ENCODE measurements around the gene ARID5B.

The ARID5B gene

GRCh38 chr10:61987537-61987936 is 86.0 kb downstream of the ARID5B start:
- DNase-seq, result no peak

- no peak for DNase-seq
These were observed 86.5 kb downstream of the ARID5B start for GRCh38 chr10:61987951-61988379.

DNA sequence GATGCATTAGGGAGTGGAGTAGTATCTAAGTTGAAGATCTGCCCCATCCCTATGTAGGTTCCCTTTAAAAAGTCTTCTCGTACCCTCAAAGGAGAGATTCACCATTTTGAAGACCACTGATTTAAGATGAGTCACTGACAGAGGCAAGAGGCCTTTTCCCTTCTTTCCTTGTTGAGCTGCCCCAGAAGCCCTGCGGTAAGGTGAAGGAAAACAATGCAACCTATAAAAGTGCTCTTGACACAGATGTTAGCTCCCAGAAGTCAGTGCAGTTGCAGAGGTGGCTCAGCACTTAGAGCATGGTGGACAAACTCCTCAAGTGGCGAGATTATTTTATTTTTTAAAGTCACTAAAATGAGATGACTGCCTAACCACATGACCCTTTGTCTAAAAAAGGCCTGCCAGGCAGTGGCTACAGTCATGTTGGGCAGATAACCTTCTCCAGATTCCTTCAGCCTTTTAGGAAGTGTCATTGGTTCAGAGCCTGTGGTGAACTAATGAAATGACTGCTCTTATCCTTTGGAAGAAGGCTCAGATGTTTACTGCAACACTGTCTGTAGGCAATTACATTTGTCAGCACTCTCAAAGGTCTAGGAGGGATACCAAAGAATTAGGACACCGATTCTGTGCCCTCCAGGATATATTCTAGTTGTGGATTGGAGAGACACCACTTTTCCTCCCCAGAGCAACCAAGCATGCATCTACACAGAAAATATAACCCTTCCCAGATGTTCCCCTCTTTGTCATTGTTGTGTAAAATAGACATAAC is 88.7 kb downstream of the ARID5B start:
- DNase-seq, result no peak

DNA sequence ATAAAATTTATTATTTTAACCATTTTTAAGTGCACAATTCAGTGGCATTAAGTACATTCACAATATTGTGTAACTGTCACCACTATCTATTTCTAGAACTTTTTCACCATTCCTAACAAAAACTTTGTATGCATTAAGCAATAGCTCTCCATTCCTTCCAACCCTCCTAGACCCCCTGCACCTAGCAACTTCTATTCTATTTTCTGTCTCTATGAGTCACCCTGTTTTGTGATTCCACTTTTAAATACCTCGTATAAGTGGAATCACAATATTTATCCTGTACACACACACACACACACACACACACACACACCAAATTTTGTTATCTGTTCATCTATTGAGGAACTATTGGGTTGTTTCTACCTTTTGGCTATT is 89.2 kb downstream of the ARID5B start:
- DNase-seq, result no peak

GRCh38 chr10:61991166-61991565 is 89.7 kb downstream of the ARID5B start:
- DNase-seq, result no peak

GRCh38 chr10:61992059-61992460 is 90.6 kb downstream of the ARID5B start:
- no peak for DNase-seq

DNA sequence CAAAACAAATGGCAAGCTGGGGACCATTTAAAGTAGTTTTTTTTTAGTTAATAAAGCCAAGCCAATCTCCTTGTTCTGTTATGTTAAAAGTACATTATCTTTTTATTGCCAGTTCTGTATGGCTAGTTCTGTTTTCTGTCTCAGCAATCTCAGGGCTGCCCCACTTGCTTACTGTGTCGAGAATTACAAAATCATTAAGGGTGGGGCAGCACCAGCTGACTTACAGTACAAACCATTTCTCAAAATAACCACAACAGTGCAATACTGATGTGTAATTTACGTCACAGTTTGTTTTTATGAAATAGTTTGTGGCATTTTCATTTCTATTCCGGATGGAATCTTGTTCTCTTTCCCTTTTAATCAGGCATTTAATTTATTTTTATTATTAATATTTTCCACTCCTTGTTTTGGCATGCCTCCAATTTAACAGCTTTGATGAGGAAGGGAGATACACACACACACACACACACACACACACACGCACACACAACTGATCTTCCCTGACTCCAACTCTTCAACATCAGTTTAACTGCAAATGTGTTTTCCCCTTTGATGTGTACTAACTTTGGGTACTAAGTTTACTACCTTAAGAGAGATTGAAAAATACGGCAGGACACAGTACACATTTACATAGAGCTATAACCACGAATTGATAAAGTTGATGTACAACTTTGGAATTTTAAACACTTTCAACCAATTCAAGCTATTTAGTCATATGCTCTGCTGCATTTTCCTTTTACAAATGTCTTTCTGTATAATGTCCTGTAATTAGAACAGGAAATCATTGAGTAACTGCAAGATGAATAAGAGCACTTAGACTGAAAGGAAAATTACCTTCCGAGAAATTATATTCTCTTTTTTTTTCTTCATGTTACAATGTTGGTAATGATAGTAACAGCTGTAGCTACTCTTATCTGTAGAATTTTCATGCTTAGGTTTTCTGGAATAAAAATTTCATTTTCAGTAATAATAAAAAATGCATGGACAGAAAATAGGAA is 91.5 kb downstream of the ARID5B start:
- DNase-seq, result no peak

- DNase-seq, result no peak
These were observed 92.4 kb downstream of the ARID5B start for GRCh38 chr10:61993711-61994401.

GRCh38 chr10:61994405-61995219 is 93.1 kb downstream of the ARID5B start:
- no peak for DNase-seq

DNA sequence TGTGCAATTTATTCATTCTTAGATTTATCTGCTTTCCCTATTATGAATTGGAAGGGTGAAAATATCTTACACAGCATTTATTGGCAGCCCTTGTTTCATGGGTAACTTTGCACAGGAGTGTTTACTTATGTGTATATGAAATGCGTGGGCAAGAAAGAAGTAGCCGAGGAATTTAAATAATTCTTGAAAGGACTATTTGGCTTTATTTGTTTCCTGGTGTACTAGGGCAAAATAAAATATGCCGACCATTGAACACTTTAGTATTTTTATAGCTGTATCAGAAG is 93.7 kb downstream of the ARID5B start:
- no peak for DNase-seq

- no peak for DNase-seq
These were observed 97.4 kb downstream of the ARID5B start for GRCh38 chr10:61998937-61999336.

DNA sequence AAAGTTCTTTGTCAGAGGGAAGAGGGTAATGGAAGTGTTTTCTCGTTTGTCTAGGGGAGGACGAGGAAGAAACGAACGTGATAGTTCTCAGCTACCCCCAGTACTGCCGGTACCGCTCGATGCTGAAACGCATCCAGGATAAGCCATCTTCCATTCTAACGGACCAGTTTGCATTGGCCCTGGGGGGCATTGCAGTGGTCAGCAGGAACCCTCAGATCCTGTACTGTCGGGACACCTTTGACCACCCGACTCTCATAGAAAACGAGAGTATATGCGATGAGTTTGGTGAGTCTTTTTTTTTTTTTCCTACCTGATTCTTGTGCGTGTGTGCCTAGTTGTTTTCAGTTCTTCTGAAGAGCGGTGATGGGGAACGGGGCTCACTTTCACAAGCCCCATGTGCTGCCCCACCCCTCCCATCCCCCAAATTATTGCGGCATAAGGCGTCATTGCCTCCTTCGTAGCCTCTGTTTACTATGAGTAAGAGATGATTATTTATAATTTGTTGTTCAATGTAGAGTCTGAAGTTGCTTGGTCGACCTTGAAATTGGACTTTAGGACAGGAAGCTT is 98.6 kb downstream of the ARID5B start:
- DNase-seq, result no peak

- no peak for DNase-seq
These were observed 99.2 kb downstream of the ARID5B start for GRCh38 chr10:62000726-62001125.

DNA sequence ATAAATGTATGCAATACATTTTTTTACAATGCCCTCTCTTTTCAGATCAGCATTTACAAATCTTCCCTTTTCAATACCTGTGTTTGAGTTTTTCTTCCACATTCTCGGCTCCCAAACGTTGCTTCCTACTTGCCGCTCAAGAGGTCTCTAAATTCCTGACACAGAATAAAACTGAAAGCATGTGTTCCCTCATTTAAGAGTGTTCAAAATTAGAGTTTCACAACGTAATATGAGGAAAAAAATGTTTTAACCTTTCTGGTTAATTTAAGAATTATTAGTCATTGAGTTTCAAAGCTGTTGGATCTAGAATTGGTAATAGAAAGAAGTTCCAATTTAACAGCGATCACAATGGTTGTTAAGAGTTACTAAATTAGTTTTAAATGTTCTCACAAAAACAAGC is 100.4 kb downstream of the ARID5B start:
- DNase-seq, result no peak

GRCh38 chr10:62002753-62003152 is 101.3 kb downstream of the ARID5B start:
- no peak for DNase-seq

- DNase-seq, result no peak
These were observed 102.5 kb downstream of the ARID5B start for GRCh38 chr10:62004042-62004441.

DNA sequence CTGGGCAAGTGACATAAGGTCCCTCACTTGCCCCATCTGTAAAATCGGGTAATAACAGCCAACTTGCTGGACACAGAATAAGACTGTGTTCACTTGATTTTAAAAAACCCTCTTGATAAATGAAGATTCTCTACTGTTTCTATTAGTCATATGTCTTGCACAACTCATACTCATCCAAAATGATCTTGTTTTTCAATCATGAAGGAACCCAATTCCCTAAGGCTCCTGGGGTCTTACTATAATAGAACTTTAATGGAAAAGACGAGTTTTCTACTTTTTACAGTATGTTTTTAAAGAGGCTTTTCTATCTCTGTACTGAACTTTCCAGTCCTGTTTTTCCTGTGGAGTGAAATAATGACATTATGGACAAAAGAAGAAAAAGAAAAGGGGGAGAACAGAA is 103.8 kb downstream of the ARID5B start:
- no peak for DNase-seq

GRCh38 chr10:62005687-62006086 is 104.2 kb downstream of the ARID5B start:
- no peak for DNase-seq

GRCh38 chr10:62007145-62007544 is 105.6 kb downstream of the ARID5B start:
- no peak for DNase-seq

DNA sequence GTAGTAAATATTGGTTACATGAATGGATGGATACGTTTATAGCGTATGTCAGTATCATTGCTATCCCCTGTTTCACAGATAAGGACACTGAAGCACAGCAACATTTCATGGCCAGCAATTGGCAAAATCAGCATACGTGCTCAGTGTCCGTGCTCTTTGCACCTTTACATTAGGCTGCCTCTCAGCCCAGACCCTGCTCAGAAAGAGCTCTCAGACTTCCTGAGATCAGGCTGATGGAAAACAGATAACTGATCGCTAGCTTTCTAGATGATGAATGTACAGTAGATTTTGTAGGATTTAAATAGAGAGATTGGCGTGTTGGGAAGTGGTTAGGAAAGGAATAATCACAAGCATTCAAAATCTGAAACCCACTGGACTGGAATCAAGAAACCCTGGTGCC is 106.7 kb downstream of the ARID5B start:
- no peak for DNase-seq

- no peak for DNase-seq
These were observed 107.4 kb downstream of the ARID5B start for GRCh38 chr10:62008946-62009345.
